Heart right ventricle (tissue), 16 donors: Measurements from ENCODE around the gene PARP1. TPM values are rescaled to one million over a fixed set of nuclear protein-coding genes. Genes with fewer than 3 reads are reported as not detected.

Source experiments
- ATAC-seq, 8 donors: fragments of 200-7000 bp; cut with Tn5 transposase; one replicate each; pipeline ENCODE4 v1.9.1; 2020; ENCODE audit warnings: mild to moderate bottlenecking in 8 of 8, moderate library complexity in 8 of 8, moderate number of reproducible peaks in 1 of 8
- DNase-seq, 2 donors: peaks; one replicate each; pipeline ENCODE4 v3.0.0-alpha.2; 2020
- H3K27ac ChIP-seq, 10 donors: fragments of 200-600 bp; sonication (generic) in 2 of 10; one replicate each; pipeline versions ENCODE4 v1.5.0 to v1.8.0; 2020 to 2022; ENCODE audit warnings: mild to moderate bottlenecking in 3 of 10
- H3K27me3 ChIP-seq, 7 donors: fragments of 200-600 bp; one replicate each; pipeline ENCODE4 v1.8.0; 2021 to 2022; ENCODE audit warnings: mild to moderate bottlenecking in 2 of 7
- H3K36me3 ChIP-seq, 9 donors: fragments of 200-600 bp; sonication (generic) in 1 of 9; one replicate each; pipeline versions ENCODE4 v1.5.0 to v1.8.0; 2020 to 2022; ENCODE audit warnings: mild to moderate bottlenecking in 2 of 9
- H3K4me1 ChIP-seq, 9 donors: fragments of 200-600 bp; sonication (generic) in 1 of 9; one replicate each; pipeline versions ENCODE4 v1.5.0 to v1.8.0; 2020 to 2022; ENCODE audit warnings: mild to moderate bottlenecking in 4 of 9
- H3K4me3 ChIP-seq, 10 donors: fragments of 200-600 bp; sonication (generic) in 2 of 10; one replicate each; pipeline versions ENCODE4 v1.5.0 to v1.8.0; 2020 to 2022; ENCODE audit warnings: mild to moderate bottlenecking in 7 of 10, moderate library complexity in 2 of 10
- H3K9me3 ChIP-seq, 11 donors: fragments of 200-600 bp in 10 of 11; sonication (generic) in 2 of 11; one replicate each; pipeline versions ENCODE4 v1.5.0 to v1.8.0; 2013 to 2022; ENCODE audit warnings: mild to moderate bottlenecking in 2 of 11, control low read depth in 1 of 11, moderate library complexity in 1 of 11
- WGBS, 2 donors: extraction: QIAGEN DNeasy Blood & Tissue Kit; methylation state at CpG; one replicate each; pipeline ENCODE4 v1.1.7; 2013; ENCODE audit warnings: inconsistent platforms in 1 of 2; 5-methylcytosine and 5-hydroxymethylcytosine counted together
- intact Hi-C, 10 donors: fragments of 100-400 bp; cut with DNase I; formaldehyde crosslinking; loops; one replicate each; pipeline versions ENCODE4 v1.11.1 to v1.14.2; 2022
- polyA plus RNA-seq, 2 donors: library from polyadenylated mRNA; stranded (reverse); fragments of 200-250 nt; gene quantifications; one replicate each; pipeline ENCODE4 v1.2.3, GENCODE V29; 2013
- total RNA-seq, 10 donors: library from RNA; stranded (reverse); fragmentation: NEBNext Ultra II Directional in 3 of 10; extraction: Animal tissue kit (Norgen Biotek cat#: 25700) in 3 of 10; gene quantifications; one replicate each; pipeline versions ENCODE4 v1.2.1 to v1.2.4, GENCODE V29; 2021 to 2023
- TF ChIP-seq, protein P1 (sequence below), 9 donors: fragments of 200-600 bp; sonication (generic) in 2 of 9; IDR thresholded peaks; one replicate each; pipeline versions ENCODE4 v1.5.0 to v1.8.0; 2021 to 2022; ENCODE audit warnings: antibody characterized with exemption in 9 of 9, mild to moderate bottlenecking in 5 of 9, moderate library complexity in 1 of 9
- donor health status: Arrhythmogenic right ventricular cardiomyopathy.
- donor health status: ischemic (EF 13 %, LVEDD 7.1; RV severe dilation, severe dysfunction).
- donor health status: healthy with polysubstance abuse.
- donor health status: DM: no; HTN: yes; CAD: no.
- donor health status: DM: no; HTN: no; CAD: no.
- donor health status: ischemic (EF 25% LVEDD 6.9; RV normal size, moderate dysfunction).
- donor health status: ischemic (EF 25% LVEDD 5.7; RV mildly dilated, moderate dysfunction).
- donor health status: healthy.
- donor health status: DM: yes; HTN: yes; CAD: no.
- donor health status: Ischemic cardiomyopathy.
- donor health status: ischemic (EF 35%, LVEDD 5.7; RV mildly dilated, moderate dysfunction).
- donor health status: nonischemic (EF 11% LVEDD 7.7; RV severe dilation, severe dysfunction).
- donor health status: DM: yes; HTN: yes; CAD: no.
- donor health status: PGD.
- donor health status: ischemic (EF 29% LVEDD 5.4; RV normal size, mild dysfunction).
- donor health status: nonischemic (EF 23%, LVEDD 6.1; RV moderate dilation, normal function).

PARP1 gene
- total and polyA plus RNA-seq, 12 donors: 36.1 to 154 (median 110) TPM

DNA sequence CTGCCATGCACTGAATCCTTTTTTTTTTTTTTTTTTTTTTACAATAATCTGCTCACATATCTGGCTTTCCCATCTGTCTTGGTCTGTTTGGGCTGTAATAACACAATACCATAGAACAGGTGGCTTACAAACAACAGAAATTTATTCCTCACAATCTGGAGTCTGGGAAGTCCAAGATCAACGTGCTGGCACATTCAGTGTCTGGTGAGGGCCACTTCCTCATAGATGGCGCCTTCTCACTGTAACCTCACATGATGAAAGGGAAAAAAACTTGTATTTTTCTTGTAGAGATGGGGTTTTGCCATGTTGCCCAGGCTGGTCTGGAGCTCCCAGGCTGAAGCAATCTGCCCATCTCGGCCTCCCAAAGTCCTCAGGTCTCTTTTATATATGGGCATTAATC is 13.0 kb upstream of the PARP1 start:
- ATAC-seq: no peak

DNA sequence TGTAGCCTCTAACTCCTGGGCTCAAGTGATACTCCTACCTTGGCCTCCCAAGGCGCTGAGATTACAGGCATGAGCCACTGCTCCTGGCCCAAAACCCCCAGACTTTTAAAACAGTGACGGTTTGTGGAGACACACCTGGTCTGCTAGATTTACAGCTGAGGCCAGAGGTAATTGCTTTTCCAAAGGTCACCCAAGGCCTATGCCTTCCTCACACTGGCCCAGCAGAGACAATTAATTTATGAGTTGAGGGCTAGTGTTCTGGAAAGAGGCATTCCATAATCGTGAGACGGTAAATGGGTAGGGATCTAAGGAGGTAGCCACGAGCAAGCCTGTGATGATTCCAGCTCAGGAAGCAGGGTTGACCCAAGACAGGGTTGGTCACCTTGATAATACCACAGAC is 12.4 kb upstream of the PARP1 start:
- Histone ChIP-seq H3K4me1 (peaks cover 0 to 9% (median 3%) of the 10 kb centered on the region in 9 donors), H3K9me3 (no peaks in the 10 kb centered on the region), H3K27me3 (peaks cover 0 to 5% (median 0%) of the 10 kb centered on the region in 7 donors), H3K36me3 (no peaks in the 10 kb centered on the region), H3K27ac (no peak overlapping the region), H3K4me3 (no peak overlapping the region)
- WGBS, 2 donors: 89 to 96% methylated on average over 5 of the region's 5 CpGs
- intact Hi-C loops: loop anchor here (5.0 to 10.0 kb wide), 7 partner anchors 124 to 414 kb away; partner anchors contain the start of gene STUM (in 4 of the 10)
- ATAC-seq: no peak
- TF ChIP-seq, protein P1, sequence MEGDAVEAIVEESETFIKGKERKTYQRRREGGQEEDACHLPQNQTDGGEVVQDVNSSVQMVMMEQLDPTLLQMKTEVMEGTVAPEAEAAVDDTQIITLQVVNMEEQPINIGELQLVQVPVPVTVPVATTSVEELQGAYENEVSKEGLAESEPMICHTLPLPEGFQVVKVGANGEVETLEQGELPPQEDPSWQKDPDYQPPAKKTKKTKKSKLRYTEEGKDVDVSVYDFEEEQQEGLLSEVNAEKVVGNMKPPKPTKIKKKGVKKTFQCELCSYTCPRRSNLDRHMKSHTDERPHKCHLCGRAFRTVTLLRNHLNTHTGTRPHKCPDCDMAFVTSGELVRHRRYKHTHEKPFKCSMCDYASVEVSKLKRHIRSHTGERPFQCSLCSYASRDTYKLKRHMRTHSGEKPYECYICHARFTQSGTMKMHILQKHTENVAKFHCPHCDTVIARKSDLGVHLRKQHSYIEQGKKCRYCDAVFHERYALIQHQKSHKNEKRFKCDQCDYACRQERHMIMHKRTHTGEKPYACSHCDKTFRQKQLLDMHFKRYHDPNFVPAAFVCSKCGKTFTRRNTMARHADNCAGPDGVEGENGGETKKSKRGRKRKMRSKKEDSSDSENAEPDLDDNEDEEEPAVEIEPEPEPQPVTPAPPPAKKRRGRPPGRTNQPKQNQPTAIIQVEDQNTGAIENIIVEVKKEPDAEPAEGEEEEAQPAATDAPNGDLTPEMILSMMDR (IDR thresholded peaks at IDR 0.05): no peak
- DNase-seq: no peak

More for the DNA sequence above, 13.0 kb upstream of the PARP1 start:
- no peak for DNase-seq
- 93 to 96% methylated on average over 3 of the region's 3 CpGs for WGBS, 2 donors
- Histone ChIP-seq H3K4me1 (peaks cover 0 to 9% (median 3%) of the 10 kb centered on the region in 9 donors), H3K4me3 (no peak overlapping the region), H3K36me3 (no peaks in the 10 kb centered on the region), H3K27ac (no peak overlapping the region), H3K9me3 (no peaks in the 10 kb centered on the region), H3K27me3 (peaks cover 0 to 6% (median 0%) of the 10 kb centered on the region in 7 donors)
- TF ChIP-seq, protein P1 (IDR thresholded peaks at IDR 0.05): no peak
- intact Hi-C loops: loop anchor here (5.0 to 10.0 kb wide), 7 partner anchors 124 to 414 kb away; partner anchors contain the start of gene STUM (in 4 of the 10)

DNA sequence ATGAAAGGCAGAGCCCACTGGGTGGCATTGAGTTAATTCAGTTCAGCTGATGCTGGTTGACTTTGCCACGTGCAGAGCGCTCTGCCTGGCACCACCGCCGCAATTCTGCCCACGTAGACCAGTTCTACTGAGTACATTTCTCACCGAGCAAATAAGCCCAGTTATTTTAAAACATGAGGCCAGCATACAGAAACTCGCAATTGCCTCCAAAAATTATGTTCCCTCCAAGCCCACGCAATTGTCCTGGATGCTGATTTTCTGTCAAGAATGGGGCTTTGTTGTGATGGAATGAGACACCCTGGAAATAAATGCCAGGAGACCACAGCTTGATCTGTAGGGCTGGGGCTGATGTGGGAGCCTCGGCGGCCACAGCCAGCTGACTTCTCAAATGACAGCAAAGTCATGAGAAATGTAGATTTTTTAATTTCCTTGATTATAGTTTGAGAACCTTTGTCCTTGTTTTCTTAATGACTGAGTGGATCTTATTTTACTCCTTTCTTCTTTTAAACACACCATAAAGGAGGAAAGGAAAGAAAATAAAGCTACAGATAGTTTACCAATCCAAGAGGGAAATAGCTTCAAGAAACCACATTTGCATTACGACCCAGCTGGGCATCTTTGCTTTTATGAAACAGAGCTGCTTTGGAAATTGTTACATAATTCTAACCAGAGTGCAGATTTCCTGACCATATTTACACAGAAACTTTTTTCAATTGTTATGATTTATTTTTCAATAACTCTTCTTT is 11.6 kb upstream of the PARP1 start:
- WGBS, 2 donors: 82 to 84% methylated on average over 11 of the region's 11 CpGs
- ATAC-seq (no peak), DNase-seq (no peak)
- Histone ChIP-seq H3K27me3 (no peaks in the 10 kb centered on the region), H3K36me3 (no peaks in the 10 kb centered on the region), H3K4me3 (no peak overlapping the region), H3K9me3 (no peaks in the 10 kb centered on the region), H3K4me1 (peaks cover 0 to 2% (median 0%) of the 10 kb centered on the region in 9 donors), H3K27ac (no peak overlapping the region)
- TF ChIP-seq, protein P1 (IDR thresholded peaks at IDR 0.05): no peak
- intact Hi-C loops: loop anchor here (5.0 to 10.0 kb wide), 7 partner anchors 125 to 415 kb away; partner anchors contain the start of gene STUM (in 4 of the 10)

DNA sequence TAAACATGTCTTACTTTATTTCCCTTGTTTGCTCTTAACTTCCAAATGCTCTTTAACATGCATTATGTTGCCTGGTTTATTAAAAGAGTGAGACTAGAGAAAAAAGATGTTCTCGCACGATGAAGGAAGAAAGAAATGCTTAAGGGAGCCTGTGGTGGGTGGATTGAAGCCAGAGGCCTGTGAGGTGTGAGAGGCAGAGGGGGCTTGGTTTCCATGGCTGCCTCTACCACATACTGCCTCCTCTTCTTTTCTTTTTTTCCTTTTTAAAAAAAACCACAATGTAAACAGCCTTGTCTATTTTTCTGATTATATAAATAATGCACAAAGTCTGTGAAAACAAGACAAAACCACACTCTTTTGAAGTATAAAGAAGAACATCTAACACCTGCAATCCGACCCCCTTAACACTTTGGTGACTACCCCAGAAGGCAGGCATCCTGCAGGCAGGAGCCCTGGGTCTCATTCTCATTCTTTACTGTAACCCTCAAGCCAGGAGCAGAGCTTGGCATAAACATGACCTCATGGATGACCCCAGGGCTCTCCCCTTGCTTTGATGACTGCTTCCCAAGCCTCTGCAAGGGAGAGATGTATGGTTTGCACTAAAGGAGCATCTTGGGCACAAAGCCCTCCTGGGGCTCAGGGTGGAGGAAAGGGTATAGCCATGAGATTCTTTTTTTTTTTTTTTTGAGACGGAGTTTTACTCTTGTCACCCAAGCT is 10.1 kb upstream of the PARP1 start:
- intact Hi-C loops: loop anchor here in 1 of 10 donors (10.0 kb wide), 1 partner anchor 417 kb away; no protein-coding TSS in a partner anchor
- TF ChIP-seq, protein P1 (IDR thresholded peaks at IDR 0.05): no peak
- WGBS, 2 donors: 64 to 78% methylated on average over 3 to 4 of the region's 4 CpGs

More for the DNA sequence above, 10.1 kb upstream of the PARP1 start:
- H3K36me3 ChIP-seq: no peaks in the 10 kb centered on the region
- no peak overlapping the region for H3K27ac ChIP-seq
- H3K27me3 ChIP-seq: no peaks in the 10 kb centered on the region
- no peaks in the 10 kb centered on the region for H3K9me3 ChIP-seq
- H3K4me1 ChIP-seq: no peaks in the 10 kb centered on the region
- ATAC-seq (no peak), DNase-seq (no peak)
- no peak overlapping the region for H3K4me3 ChIP-seq
